Lung (tissue), 12 donors: Measurements from ENCODE around the gene CPA2. TPM values are rescaled to one million over a fixed set of nuclear protein-coding genes. Genes with fewer than 3 reads are reported as not detected.

Experiments
- ATAC-seq: fragments of 200-7000 bp; cut with Tn5 transposase; one replicate; pipeline ENCODE4 v1.9.1; 2020; ENCODE audit warnings: moderate number of reproducible peaks; ENCODE audit not compliant: insufficient read depth, low FRiP score
- DNase-seq, 3 donors: peaks; one replicate each; pipeline ENCODE4 v3.0.0-alpha.2; 2013 to 2017
- H3K27ac ChIP-seq, 2 donors: one replicate each; pipeline ENCODE4 v1.5.1; 2013; ENCODE audit warnings: mild to moderate bottlenecking in 2 of 2, moderate library complexity in 2 of 2, control low read depth in 1 of 2, inconsistent platforms in 1 of 2, low read depth in 1 of 2, low read length in 1 of 2
- H3K27me3 ChIP-seq, 3 donors: one replicate each; pipeline ENCODE4 v1.5.1; 2013; ENCODE audit warnings: low read length in 2 of 3; ENCODE audit not compliant: control insufficient read depth in 3 of 3, insufficient read depth in 3 of 3
- H3K36me3 ChIP-seq, 4 donors: one replicate each; pipeline ENCODE4 v1.5.1; 2013; ENCODE audit warnings: low read length in 4 of 4, mild to moderate bottlenecking in 1 of 4, moderate library complexity in 1 of 4; ENCODE audit not compliant: control insufficient read depth in 4 of 4, insufficient read depth in 4 of 4
- H3K4me1 ChIP-seq, 5 donors: one replicate each; pipeline ENCODE4 v1.5.1; 2013; ENCODE audit warnings: low read length in 5 of 5, mild to moderate bottlenecking in 2 of 5, moderate library complexity in 1 of 5; ENCODE audit not compliant: control insufficient read depth in 5 of 5, insufficient read depth in 5 of 5
- H3K4me3 ChIP-seq: one replicate; pipeline ENCODE4 v1.5.1; 2013; ENCODE audit warnings: mild to moderate bottlenecking, control low read depth, moderate library complexity
- H3K9ac ChIP-seq, 2 donors: one replicate each; pipeline ENCODE4 v1.5.1; 2013; ENCODE audit warnings: low read length in 2 of 2, control low read depth in 1 of 2; ENCODE audit not compliant: insufficient read depth in 1 of 2
- H3K9me3 ChIP-seq, 4 donors: one replicate each; pipeline ENCODE4 v1.5.1; 2013; ENCODE audit warnings: low read length in 3 of 4, mild to moderate bottlenecking in 1 of 4, moderate library complexity in 1 of 4; ENCODE audit not compliant: control insufficient read depth in 4 of 4, insufficient read depth in 3 of 4
- CTCF ChIP-seq: IDR thresholded peaks from 2 replicates; pipeline ENCODE4 v1.5.1; 2012; ENCODE audit warnings: mild to moderate bottlenecking; ENCODE audit errors: control extremely low read depth, extremely low read depth
- WGBS, 2 donors: extraction: QIAGEN DNeasy Blood & Tissue Kit; methylation state at CpG; one replicate each; pipeline ENCODE4 v1.1.7; 2013; 5-methylcytosine and 5-hydroxymethylcytosine counted together
- polyA plus RNA-seq, 2 donors: library from polyadenylated mRNA; stranded (reverse); fragments of 200-250 nt; gene quantifications; one replicate each; pipeline ENCODE4 v1.2.1, GENCODE V29; 2013
- total RNA-seq, 2 donors: library from RNA; depleted of rRNA in 1 of 2; stranded (reverse); fragments of >200 nt in 1 of 2; gene quantifications; one replicate each; pipeline ENCODE4 v1.2.1, GENCODE V29; 2014 to 2021
- donor health status: control.
- donor health status: control.
- donor health status: Bipolar disorder and iron deficiency.
- donor health status: healthy.
- donor health status: DM: yes; HTN: yes; CAD: no.

Gene CPA2
- total and polyA plus RNA-seq, 4 donors: 0.21 to 2.0 TPM; not detected in 2

- H3K9ac ChIP-seq: peak overlapping the region in 1 of 2 donors; percentile 40
- no peaks in the 10 kb centered on the region for H3K9me3 ChIP-seq
- DNase-seq (peak; percentile 82 to 92 (median 92)), ATAC-seq (no peak)
- no peaks in the 10 kb centered on the region for H3K36me3 ChIP-seq
- no peak overlapping the region for H3K4me3 ChIP-seq
- H3K4me1 ChIP-seq: peaks cover 1 to 60% (median 9%) of the 10 kb centered on the region in 5 donors
- no peaks in the 10 kb centered on the region for H3K27me3 ChIP-seq
- 64 to 77% methylated on average over 15 of the region's 15 CpGs for WGBS, 2 donors
- TF ChIP-seq CTCF: peak; percentile 25
- H3K27ac ChIP-seq: no peak overlapping the region
These were observed 11.3 kb downstream of the CPA2 start for GRCh38 chr7:130277763-130278643.

- Histone ChIP-seq H3K27me3 (no peaks in the 10 kb centered on the region), H3K36me3 (no peaks in the 10 kb centered on the region), H3K9ac (no peak overlapping the region), H3K4me3 (no peak overlapping the region), H3K9me3 (no peaks in the 10 kb centered on the region), H3K4me1 (peaks cover 1 to 54% (median 9%) of the 10 kb centered on the region in 5 donors), H3K27ac (no peak overlapping the region)
- DNase-seq: peak; percentile 65 to 96 (median 95)
- TF ChIP-seq CTCF: no peak
- ATAC-seq: no peak
These were observed 12.2 kb downstream of the CPA2 start for GRCh38 chr7:130278860-130279259.

- no peak overlapping the region for H3K27ac ChIP-seq
- TF ChIP-seq CTCF: no peak
These were observed 12.6 kb downstream of the CPA2 start for GRCh38 chr7:130279286-130279685.

More at GRCh38 chr7:130279286-130279685, 12.6 kb downstream of the CPA2 start:
- H3K36me3 ChIP-seq: no peaks in the 10 kb centered on the region
- H3K4me3 ChIP-seq: no peak overlapping the region
- H3K27me3 ChIP-seq: no peaks in the 10 kb centered on the region
- no peak overlapping the region for H3K9ac ChIP-seq
- DNase-seq (no peak), ATAC-seq (no peak)
- 81 to 93% methylated on average over 2 of the region's 2 CpGs for WGBS, 2 donors
- no peaks in the 10 kb centered on the region for H3K9me3 ChIP-seq
- H3K4me1 ChIP-seq: peaks cover 1 to 50% (median 9%) of the 10 kb centered on the region in 5 donors
